Stimulated activated CD4-positive, alpha-beta T cell treated with anti-CD3 and anti-CD28 coated beads, Interleukin-4, amount 100 ng/mL, for 4 hours (primary cell): ENCODE data around the gene UXS1.
A peak's percentile ranks its signal among the peaks of the same experiment; 100 is the strongest.
"Not testable (repeated sequence)": the region's sequence is repeated elsewhere in the genome, so short reads cannot be mapped to it uniquely, and the experiment has no call there.

Source experiments
- DNase-seq, 2 experiments: peaks; one replicate each; pipeline ENCODE4 v3.0.0-alpha.2; 2020

The UXS1 gene

DNA sequence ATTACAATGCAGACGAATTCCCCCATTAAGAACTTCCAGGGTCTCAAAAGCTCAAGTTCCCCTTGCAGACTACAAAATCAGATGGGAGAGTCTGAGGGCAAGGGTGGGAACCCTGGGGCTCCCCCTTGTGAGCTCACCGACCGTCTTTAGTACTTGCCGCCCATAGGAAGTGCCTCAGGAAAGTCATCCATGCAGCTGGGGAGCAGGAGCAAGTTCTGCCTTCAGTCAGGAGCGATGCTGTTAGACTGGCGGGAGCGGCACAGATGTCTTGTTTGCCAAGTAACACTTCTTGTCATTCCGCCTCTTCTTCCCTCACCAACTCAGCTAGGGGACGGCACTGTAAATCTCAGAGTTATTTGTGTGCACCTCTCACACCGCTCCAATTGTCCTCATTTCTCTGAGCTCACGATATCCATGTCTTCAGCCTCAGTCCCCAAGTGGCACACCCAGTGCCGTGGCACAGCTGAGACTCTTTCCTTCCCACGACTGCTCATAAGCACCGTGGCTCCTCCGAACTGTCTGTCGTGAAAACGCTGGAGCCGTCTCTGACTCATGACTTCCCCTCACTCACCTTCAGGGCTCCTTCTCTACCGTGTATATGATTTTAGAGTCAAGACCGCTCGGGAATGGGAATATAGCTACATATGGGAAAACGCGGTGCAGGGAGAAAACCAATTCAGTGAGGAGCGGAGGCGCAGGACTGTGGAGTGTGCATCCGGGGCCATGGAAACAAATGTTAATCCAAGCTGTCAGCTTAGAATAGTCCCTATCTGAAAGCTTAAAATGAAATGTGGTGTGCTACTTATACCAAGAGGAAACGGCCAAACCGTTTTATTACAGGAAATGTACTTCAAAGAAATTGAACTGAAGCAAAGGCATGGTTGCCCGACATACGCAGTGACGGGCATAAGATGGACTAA lies 34.0 kb downstream of the UXS1 start:
- DNase-seq, result peak; percentile 42 to 78

DNA sequence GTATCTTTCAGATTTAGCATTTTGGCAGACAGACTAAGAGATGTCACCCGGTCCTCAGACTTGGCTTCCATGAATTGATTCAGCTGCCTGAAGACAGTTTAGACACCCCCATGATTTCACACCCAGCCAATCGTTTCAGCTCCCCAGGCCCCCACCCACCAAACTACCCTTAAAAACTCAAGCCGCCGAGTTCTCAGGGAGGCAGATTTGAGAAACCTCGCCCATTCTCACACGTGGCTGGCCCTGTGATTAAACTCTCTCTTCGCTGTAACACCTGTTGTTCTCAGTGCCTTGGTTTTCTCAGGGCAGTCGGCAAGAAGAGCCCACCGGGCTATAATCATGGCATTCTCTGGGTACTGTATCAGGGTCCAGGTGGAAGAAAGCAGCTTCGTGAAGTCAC lies 35.2 kb downstream of the UXS1 start:
- peak in 1 of 2 experiments; percentile 53 for DNase-seq

DNA sequence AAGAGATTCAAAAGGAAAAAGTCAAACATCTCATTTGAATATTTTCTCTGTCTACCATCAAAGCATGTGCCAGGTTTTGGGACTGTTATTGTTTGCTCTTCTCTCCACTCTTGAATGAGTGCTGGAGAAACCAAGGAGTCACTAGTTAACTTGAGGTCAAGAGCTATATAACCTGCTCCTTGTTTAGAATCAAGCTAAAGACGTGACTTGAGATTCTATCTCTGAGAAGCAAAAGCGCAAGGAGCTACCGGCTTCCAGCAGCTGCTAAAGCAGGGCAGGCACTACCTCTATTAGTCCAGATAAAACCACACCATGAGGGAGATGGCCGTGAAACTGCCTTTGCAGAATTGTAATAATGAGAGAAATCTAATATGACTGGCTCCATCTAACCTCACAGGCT lies 36.0 kb downstream of the UXS1 start:
- no peak for DNase-seq

DNA sequence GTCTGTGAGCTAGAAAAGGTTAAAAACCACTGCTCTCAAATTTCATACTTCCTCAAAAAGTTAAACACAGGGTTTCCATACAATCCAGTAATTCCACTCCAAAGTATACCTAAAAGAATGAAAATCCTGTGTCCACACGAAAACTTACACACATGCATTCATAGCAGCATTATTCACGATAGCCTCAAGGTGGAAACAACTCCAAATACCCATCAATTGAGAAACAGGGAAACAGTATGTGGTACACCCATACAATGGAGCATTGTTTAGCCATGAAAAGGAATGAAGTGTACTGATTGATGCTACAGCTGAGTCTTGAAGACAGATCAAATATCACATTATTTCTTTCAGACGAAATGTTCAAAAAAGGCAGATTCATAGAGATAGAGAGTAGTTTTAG lies 36.7 kb downstream of the UXS1 start:
- no peak for DNase-seq

- no peak for DNase-seq
Observed at GRCh38 chr2:106156305-106157296, 37.5 kb downstream of the UXS1 start.

DNA sequence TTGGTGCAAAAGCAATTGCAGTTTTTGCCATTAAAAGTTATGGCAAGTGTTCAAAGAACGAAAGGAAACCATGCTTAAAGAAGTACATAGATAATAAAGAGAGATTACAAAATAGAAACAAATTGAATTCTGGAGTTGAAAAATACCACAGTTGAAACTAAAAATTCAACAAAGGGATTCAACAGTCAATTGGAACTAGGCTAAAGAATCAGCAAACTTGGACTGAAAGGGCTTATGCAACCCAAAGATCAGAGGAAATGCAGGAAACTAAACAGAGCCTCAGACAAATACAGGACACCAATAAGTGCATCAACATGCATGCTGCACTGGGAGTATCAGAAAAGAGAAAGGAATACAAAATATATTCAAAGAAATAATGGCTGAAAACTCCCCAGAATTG lies 40.3 kb downstream of the UXS1 start:
- DNase-seq, result no peak

DNA sequence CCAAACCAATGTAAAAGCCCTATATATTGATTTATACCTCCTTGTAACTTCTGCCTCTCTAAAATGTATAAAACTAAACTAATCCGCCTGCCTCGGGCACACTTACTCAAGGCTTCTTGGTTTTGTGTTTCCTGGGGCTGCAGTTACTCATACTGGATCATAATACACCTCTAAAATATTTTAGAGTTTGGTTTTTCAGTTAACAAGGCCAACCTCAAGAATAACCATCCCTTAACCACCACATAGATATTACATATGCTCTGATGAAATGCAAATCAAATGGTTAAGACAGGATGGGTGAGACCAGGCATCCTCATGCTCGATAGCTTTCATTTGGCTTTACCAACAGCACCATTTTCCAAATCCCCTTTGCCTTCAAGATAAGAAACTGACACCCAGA lies 46.4 kb downstream of the UXS1 start:
- no peak for DNase-seq

DNA sequence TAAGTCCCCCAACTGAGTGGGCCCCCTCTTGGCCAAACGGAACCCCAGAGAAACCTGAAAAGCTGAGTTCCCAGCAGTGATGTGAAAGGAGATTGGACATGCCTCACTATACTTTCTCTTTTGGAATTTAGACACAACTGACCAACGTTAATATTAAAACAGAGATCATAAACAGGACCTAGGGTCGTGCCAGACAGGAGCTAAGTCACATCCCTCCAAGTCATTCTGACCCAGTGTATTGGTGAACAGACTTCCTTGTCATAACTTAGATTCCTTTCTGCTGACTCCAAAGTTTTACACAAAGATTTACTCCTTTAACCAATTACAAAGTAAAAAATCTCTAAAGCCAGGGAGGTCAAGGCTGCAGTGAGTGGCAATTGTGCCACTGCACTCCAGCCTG lies 46.9 kb downstream of the UXS1 start:
- DNase-seq, result no peak

DNA sequence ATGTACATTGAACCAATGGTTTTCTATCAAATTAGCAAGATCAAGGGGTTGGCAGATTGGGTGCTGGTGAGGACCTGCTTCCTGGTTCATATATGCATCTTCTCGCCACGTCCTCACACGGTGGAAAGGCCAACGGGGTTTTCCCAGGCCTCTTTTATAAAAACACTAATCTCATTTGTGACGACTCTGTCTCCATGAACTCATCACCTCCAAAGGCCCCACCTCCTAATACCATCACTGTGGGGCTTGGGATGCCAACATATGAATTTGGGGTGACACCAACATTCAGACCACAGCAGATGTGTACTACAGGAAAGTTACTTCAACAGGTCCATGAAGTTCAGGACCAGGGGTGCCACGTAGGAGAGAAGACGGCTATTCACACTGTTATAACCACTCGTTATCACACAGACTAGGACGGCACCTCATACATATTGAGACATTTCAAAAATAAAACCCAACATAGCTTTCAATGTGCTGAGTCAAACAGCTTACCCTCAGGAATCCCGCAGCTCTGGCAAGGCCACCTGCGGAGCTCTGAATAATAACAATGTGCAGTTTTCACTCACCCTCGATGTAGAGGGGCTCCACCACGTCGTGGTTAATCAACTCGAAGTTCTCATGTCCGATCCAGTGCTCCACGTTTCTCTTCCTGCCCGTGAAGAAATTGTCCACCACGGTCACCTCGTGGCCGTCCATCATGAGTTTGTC lies 49.3 kb downstream of the UXS1 start:
- DNase-seq, result peak; percentile 24 to 63

- DNase-seq, result no peak
Observed at GRCh38 chr2:106143495-106144215, 50.4 kb downstream of the UXS1 start.

- peak in 1 of 2 experiments; percentile 39 for DNase-seq
Observed at GRCh38 chr2:106142683-106143082, 51.4 kb downstream of the UXS1 start.

- DNase-seq, result no peak
Observed at GRCh38 chr2:106140913-106141312, 53.2 kb downstream of the UXS1 start.

DNA sequence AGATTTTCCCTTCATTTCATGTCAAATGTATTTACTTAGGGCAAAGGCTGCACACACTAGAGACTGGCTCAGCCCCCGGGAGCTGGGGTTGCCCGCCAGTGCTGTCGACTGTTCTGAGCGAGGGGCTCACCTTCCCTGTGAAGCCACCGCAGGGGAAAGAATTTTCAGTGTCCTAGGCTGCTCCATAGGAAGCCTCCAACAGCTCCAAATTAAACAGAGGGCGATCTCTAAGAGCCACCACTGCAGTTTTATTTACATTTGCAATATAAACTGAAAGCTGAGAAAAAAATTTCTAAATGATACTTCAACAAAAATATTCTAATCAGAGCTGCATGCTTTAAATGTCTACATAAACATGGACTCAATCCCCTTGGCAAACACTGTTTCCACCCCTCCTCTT lies 54.0 kb downstream of the UXS1 start:
- no peak for DNase-seq

GRCh38 chr2:106139238-106139935 lies 54.7 kb downstream of the UXS1 start:
- no peak for DNase-seq

DNA sequence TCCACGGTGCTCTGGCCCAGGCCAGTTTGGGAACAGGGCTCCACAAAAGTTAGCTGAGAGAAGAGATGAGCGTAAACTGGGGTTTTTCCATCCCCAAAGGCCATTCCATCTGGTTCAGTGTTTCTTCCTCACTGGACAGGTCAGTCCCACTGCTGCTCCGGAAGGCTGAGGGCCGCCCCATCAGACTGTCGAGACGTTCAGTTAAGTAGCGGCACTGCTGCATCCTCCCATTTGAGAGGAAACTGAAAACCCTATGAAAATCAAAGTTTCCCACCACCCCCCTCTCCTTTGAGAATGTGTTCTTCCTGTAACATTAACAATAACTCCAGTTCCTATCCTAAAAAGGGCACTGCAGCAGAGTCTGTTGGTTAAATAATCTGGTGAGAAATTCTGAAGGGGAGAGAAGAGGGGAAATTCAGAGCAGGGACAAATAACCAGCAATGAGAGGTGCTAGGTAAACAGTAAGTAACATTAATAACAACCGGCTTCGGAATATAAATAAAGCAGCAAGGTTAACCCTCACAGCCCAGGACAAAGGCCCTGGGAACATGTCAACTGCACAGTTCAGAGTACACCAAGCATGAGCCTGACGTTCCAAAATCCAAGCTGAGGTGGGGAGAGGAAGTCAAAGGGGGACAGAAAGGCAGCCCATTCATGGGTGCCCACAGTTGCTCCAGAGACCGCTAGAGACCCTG lies 55.4 kb downstream of the UXS1 start:
- DNase-seq, result no peak

- no peak for DNase-seq
Observed at GRCh38 chr2:106137731-106138521, 56.2 kb downstream of the UXS1 start.

DNA sequence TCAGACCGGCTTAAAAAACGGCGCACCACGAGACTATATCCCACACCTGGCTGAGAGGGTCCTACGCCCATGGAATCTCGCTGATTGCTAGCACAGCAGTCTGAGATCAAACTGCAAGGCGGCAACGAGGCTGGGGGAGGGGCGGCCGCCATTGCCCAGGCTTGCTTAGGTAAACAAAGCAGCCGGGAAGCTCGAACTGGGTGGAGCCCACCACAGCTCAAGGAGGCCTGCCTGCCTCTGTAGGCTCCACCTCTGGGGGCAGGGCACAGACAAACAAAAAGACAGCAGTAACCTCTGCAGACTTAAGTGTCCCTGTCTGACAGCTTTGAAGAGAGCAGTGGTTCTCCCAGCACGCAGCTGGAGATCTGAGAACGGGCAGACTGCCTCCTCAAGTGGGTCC lies 62.9 kb downstream of the UXS1 start:
- not testable (repeated sequence) for DNase-seq

GRCh38 chr2:106130251-106130998 lies 63.7 kb downstream of the UXS1 start:
- DNase-seq, result no peak

GRCh38 chr2:106129592-106129991 lies 64.5 kb downstream of the UXS1 start:
- DNase-seq, result no peak
